GM12878 (cell line): ENCODE measurements around the gene RMC1. TPM values are rescaled to one million over a fixed set of nuclear protein-coding genes. Genes with fewer than 3 reads are reported as not detected.

Experiments
- ATAC-seq: fragments of 200-7000 bp; cut with Tn5 transposase; 3 replicates; pipeline ENCODE4 v1.9.1; 2020; ENCODE audit warnings: mild to moderate bottlenecking, moderate library complexity
- BruUV-seq: library from RNA; stranded (reverse); fragments of 400-500 nt; replicated peaks from 2 replicates; lab custom pipeline; 2021; lab: Mats Ljungman, UMichigan
- CTCF ChIA-PET: fragments of 300-600 bp; sonication (Branson Sonifier 250); formaldehyde crosslinking; extraction: SDS; loops from one replicate; lab custom pipeline; 2021; ENCODE audit warnings: inconsistent platforms; lab: Yijun Ruan, JAX
- POLR2A ChIA-PET: fragments of 350-600 bp; formaldehyde crosslinking; extraction: SDS; loops from one replicate; lab custom pipeline; 2021; ENCODE audit warnings: inconsistent platforms; lab: Charles Lee
- RAD21 ChIA-PET: fragments of 300-600 bp; sonication (Branson Sonifier 250); formaldehyde crosslinking; loops from one replicate; lab custom pipeline; 2023; ENCODE audit warnings: antibody characterized with exemption; ENCODE audit not compliant: unreplicated experiment; lab: Charles Lee
- SMC1A ChIA-PET: fragments of 300-600 bp; sonication (Branson Sonifier 250); formaldehyde crosslinking; loops from one replicate; lab custom pipeline; 2023; ENCODE audit not compliant: unreplicated experiment, uncharacterized antibody; lab: Charles Lee
- DNase-seq: peaks from one replicate; pipeline ENCODE4 v3.0.0-alpha.2; 2011; ENCODE audit warnings: low read depth, low spot score
- FAIRE-seq: peaks from 3 replicates; lab custom pipeline; 2011; peaks lifted over from hg19 to GRCh38; lab: Jason Lieb, UNC
- H2AFZ ChIP-seq: 2 replicates; pipeline ENCODE4 v1.6.0; 2011; ENCODE audit warnings: low read depth, low read length, control low read depth; ENCODE audit not compliant: control insufficient read depth
- H3K27ac ChIP-seq: 2 replicates; pipeline ENCODE4 v1.5.1; 2011; ENCODE audit warnings: control low read depth; ENCODE audit not compliant: control insufficient read depth, insufficient read depth
- H3K27me3 ChIP-seq, 2 experiments: replicated peaks in 1 of 2; 2 replicates each; pipeline versions ENCODE4 v1.6.0 to v1.6.1; 2011; ENCODE audit warnings: low read length in 1 of 2; ENCODE audit not compliant: control insufficient read depth in 2 of 2, insufficient read depth in 2 of 2
- H3K36me3 ChIP-seq, 2 experiments: 2 replicates each; pipeline ENCODE4 v1.5.1; 2011; ENCODE audit warnings: low read length in 1 of 2; ENCODE audit not compliant: control insufficient read depth in 2 of 2, insufficient read depth in 2 of 2
- H3K4me1 ChIP-seq: 2 replicates; pipeline ENCODE4 v1.6.1; 2011; ENCODE audit warnings: mild to moderate bottlenecking, low read length, moderate library complexity, mixed read lengths; ENCODE audit not compliant: control insufficient read depth, insufficient read depth
- H3K4me2 ChIP-seq: 2 replicates; pipeline ENCODE4 v1.6.0; 2011; ENCODE audit warnings: control low read depth; ENCODE audit not compliant: control insufficient read depth, insufficient read depth
- H3K4me3 ChIP-seq: fragments of 200-600 bp; sonication (generic); 2 replicates; pipeline ENCODE4 v1.5.1; 2016
- H3K79me2 ChIP-seq: 2 replicates; pipeline ENCODE4 v1.6.0; 2011; ENCODE audit warnings: low read length; ENCODE audit not compliant: control insufficient read depth, insufficient read depth
- H3K9ac ChIP-seq: 2 replicates; pipeline ENCODE4 v1.8.0; 2011; ENCODE audit warnings: low read length, control low read depth, mixed read lengths; ENCODE audit not compliant: control insufficient read depth, insufficient read depth
- H3K9me3 ChIP-seq: replicated peaks from 3 replicates; pipeline ENCODE4 v1.5.1; 2011; ENCODE audit warnings: mild to moderate bottlenecking, low read length; ENCODE audit not compliant: control insufficient read depth, insufficient read depth
- H4K20me1 ChIP-seq: 2 replicates; pipeline ENCODE4 v1.6.0; 2011; ENCODE audit not compliant: control insufficient read depth, insufficient read depth
- ATF7 ChIP-seq: fragments of 450-650 bp; IDR thresholded peaks from 2 replicates; pipeline ENCODE4 v1.6.1; 2016; ENCODE audit warnings: low read depth, mild to moderate bottlenecking
- CEBPB ChIP-seq, 2 experiments: fragments of 150-350 bp in 1 of 2; IDR thresholded peaks; 2 replicates each; pipeline ENCODE4 v1.6.1; 2012 to 2014; ENCODE audit warnings: low read depth in 2 of 2, low read length in 2 of 2, borderline replicate concordance in 1 of 2, inconsistent platforms in 1 of 2
- CHD4 ChIP-seq: fragments of 200-600 bp; sonication (generic); IDR thresholded peaks from 2 replicates; pipeline ENCODE4 v1.6.1; 2016; ENCODE audit warnings: mild to moderate bottlenecking
- ESRRA ChIP-seq: IDR thresholded peaks from 2 replicates; pipeline ENCODE4 v1.6.1; 2012; ENCODE audit warnings: mild to moderate bottlenecking, low read length, improper control_type of control experiment
- IRF3 ChIP-seq: fragments of 450-650 bp; IDR thresholded peaks from 2 replicates; pipeline ENCODE4 v1.6.1; 2014; ENCODE audit warnings: mild to moderate bottlenecking
- IRF4 ChIP-seq: IDR thresholded peaks from 2 replicates; pipeline ENCODE4 v1.6.1; 2011; ENCODE audit warnings: low read depth, low read length
- NFXL1 ChIP-seq: fragments of 450-650 bp; IDR thresholded peaks from 2 replicates; pipeline ENCODE4 v1.6.1; 2017; ENCODE audit warnings: antibody characterized with exemption, mild to moderate bottlenecking, borderline replicate concordance
- POU2F2 ChIP-seq: IDR thresholded peaks from 3 replicates; pipeline ENCODE4 v1.6.1; 2011; ENCODE audit warnings: low read depth, mild to moderate bottlenecking, low read length, borderline replicate concordance
- RELA ChIP-seq: fragments of 450-650 bp; IDR thresholded peaks from 2 replicates; pipeline ENCODE4 v1.8.0; 2014; ENCODE audit warnings: borderline replicate concordance; ENCODE audit not compliant: partially characterized antibody
- SREBF2 ChIP-seq: IDR thresholded peaks from 2 replicates; pipeline ENCODE4 v1.6.1; 2012; ENCODE audit warnings: mild to moderate bottlenecking, low read length
- SUPT20H ChIP-seq: IDR thresholded peaks from 2 replicates; pipeline ENCODE4 v1.6.1; 2011; ENCODE audit warnings: low read depth, mild to moderate bottlenecking, low read length, moderate library complexity, borderline replicate concordance; ENCODE audit not compliant: control insufficient read depth
- TAF1 ChIP-seq: IDR thresholded peaks from 2 replicates; pipeline ENCODE4 v1.6.1; 2011; ENCODE audit warnings: mild to moderate bottlenecking, low read depth, low read length, borderline replicate concordance
- TCF12 ChIP-seq: IDR thresholded peaks from 2 replicates; pipeline ENCODE4 v1.6.1; 2011; ENCODE audit warnings: low read depth, mild to moderate bottlenecking, low read length
- ZNF384 ChIP-seq: IDR thresholded peaks from 2 replicates; pipeline ENCODE4 v1.6.1; 2012; ENCODE audit warnings: low read depth, mild to moderate bottlenecking, low read length, improper control_type of control experiment, borderline replicate concordance
- WGBS: methylation state at CpG from one replicate; pipeline ENCODE4 v1.1.6; 2016; ENCODE audit warnings: low lambda C conversion rate; ENCODE audit not compliant: insufficient replicate concordance, insufficient coverage; ENCODE audit errors: missing lambda C conversion rate; 5-methylcytosine and 5-hydroxymethylcytosine counted together
- in situ Hi-C: fragments of 300-500 bp; cut with MboI; formaldehyde crosslinking; loops from 9 replicates; pipeline ENCODE4 v1.14.3; 2018; ENCODE audit warnings: mixed read lengths
- intact Hi-C: fragments of 100-400 bp; cut with micrococcal nuclease; formaldehyde crosslinking; loops from one replicate; pipeline ENCODE4 v1.14.2; 2022; ENCODE audit not compliant: unreplicated experiment
- polyA plus RNA-seq, 11 experiments: library from polyadenylated mRNA; depleted of rRNA in 4 of 11; unstranded in 6 of 11; stranded (reverse) in 5 of 11; fragments of >200 nt; fragmentation: Nextera tagmentation in 4 of 11; fragmentation: Illumina TruSeq in 1 of 11; extraction: Ambion mirVana in 4 of 11; extraction: Trizol in 1 of 11; gene quantifications; 1 replicate in 1 of 11; 2 replicates in 10 of 11; pipeline versions ENCODE4 v1.2.1 to v1.2.3, GENCODE V29; 2011 to 2016; ENCODE audit warnings: inconsistent platforms in 2 of 11, missing spikeins in 2 of 11, low read depth in 1 of 11
- total RNA-seq, 4 experiments: library from RNA; depleted of rRNA in 3 of 4; stranded (reverse); fragments of >200 nt in 3 of 4; fragmentation: Illumina TruSeq in 1 of 4; extraction: Trizol in 1 of 4; gene quantifications; 2 replicates each; pipeline versions ENCODE4 v1.2.1 to v1.2.3, GENCODE V29; 2013 to 2021
- TF ChIP-seq, protein P1 (sequence below): fragments of 450-650 bp; IDR thresholded peaks from 2 replicates; pipeline ENCODE4 v1.6.1; 2016; ENCODE audit warnings: mild to moderate bottlenecking, moderate library complexity, borderline replicate concordance

RMC1 gene
- total and polyA plus RNA-seq, 10 of the 15 experiments (the other 5 are each of a cell fraction or from before 2014, with no cell fraction given), result 8.4 to 57.6 (median 42.5) TPM

DNA sequence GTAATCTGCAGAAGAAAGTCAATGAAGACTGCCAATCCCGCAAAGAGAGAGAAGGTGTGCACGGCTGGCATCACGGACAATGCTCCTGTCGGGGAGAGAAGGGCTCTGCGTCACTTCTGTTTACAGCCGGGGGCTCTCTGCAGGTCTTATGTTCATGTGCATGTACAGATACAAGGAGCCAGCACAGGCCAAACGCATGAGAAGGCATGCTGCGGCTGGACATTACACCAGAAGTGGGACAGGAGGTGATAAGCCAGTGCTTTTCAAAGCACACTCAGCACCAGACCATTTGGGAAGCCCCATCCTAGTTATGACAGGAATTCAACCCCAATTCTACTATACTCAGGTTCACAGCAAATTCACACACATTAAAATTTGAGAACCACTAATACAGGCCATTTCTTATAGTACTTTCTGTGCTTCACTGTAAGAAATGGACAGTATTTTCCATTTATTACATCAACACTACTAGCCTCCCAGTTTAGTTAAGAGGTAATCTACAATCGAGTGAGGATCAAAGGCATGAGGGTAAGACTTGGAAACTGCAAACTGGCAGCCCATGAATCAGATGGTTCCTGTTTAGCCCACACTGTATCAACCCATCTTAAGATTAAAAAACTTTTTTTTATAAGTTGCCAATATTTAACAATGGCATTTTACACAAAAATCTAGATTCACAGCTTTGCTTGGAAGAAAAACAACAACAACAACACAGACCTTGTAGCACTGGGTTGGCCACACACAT, 38.2 kb downstream of the RMC1 start (continued):
- TF ChIP-seq, protein P1, sequence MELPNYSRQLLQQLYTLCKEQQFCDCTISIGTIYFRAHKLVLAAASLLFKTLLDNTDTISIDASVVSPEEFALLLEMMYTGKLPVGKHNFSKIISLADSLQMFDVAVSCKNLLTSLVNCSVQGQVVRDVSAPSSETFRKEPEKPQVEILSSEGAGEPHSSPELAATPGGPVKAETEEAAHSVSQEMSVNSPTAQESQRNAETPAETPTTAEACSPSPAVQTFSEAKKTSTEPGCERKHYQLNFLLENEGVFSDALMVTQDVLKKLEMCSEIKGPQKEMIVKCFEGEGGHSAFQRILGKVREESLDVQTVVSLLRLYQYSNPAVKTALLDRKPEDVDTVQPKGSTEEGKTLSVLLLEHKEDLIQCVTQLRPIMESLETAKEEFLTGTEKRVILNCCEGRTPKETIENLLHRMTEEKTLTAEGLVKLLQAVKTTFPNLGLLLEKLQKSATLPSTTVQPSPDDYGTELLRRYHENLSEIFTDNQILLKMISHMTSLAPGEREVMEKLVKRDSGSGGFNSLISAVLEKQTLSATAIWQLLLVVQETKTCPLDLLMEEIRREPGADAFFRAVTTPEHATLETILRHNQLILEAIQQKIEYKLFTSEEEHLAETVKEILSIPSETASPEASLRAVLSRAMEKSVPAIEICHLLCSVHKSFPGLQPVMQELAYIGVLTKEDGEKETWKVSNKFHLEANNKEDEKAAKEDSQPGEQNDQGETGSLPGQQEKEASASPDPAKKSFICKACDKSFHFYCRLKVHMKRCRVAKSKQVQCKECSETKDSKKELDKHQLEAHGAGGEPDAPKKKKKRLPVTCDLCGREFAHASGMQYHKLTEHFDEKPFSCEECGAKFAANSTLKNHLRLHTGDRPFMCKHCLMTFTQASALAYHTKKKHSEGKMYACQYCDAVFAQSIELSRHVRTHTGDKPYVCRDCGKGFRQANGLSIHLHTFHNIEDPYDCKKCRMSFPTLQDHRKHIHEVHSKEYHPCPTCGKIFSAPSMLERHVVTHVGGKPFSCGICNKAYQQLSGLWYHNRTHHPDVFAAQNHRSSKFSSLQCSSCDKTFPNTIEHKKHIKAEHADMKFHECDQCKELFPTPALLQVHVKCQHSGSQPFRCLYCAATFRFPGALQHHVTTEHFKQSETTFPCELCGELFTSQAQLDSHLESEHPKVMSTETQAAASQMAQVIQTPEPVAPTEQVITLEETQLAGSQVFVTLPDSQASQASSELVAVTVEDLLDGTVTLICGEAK, result no peak
- no peak for TF ChIP-seq ZNF384

- 100% methylated on average over 2 of the region's 2 CpGs for WGBS
- H3K4me3 ChIP-seq, result no peak overlapping the region
- ATAC-seq, result no peak
- TF ChIP-seq IRF4 (no peak), TAF1 (no peak), ATF7 (no peak), RELA (no peak), POU2F2 (no peak), CEBPB (IDR thresholded peaks at IDR 0.05; ENCODE audit: borderline replicate concordance in 1 of 2, low read depth in 2 of 2, low read length in 2 of 2) (no peak), SREBF2 (no peak), ESRRA (no peak), TCF12 (no peak), CHD4 (no peak), SUPT20H (no peak), IRF3 (no peak), NFXL1 (no peak)
- peaks cover 31% of the 10 kb centered on the region for H3K4me1 ChIP-seq
- intact Hi-C loops, result loop anchor here (5.0 kb wide), 1 partner anchor 40 kb away; no protein-coding TSS in a partner anchor
- DNase-seq, result no peak
- peaks cover 23 to 25% of the 10 kb centered on the region in 2 experiments; a peak in 3 of 4 replicates for H3K36me3 ChIP-seq
- no peak for FAIRE-seq
- CTCF ChIA-PET, result interaction anchor here (0.6 to 2.4 kb wide), 6 partner anchors 14 to 161 kb away, joined by 3 to 10 read pairs (median 4); no protein-coding TSS in a partner anchor
- SMC1A ChIA-PET, result interaction anchor here (0.7 to 2.6 kb wide), 5 partner anchors 9 to 742 kb away, joined by 3 to 11 read pairs (median 5); no protein-coding TSS in a partner anchor
- H3K79me2 ChIP-seq, result no peaks in the 10 kb centered on the region
- H3K27ac ChIP-seq, result no peak overlapping the region
- no peak overlapping the region for H3K4me2 ChIP-seq
- H2AFZ ChIP-seq, result no peak overlapping the region
- no peaks in the 10 kb centered on the region for H4K20me1 ChIP-seq
- BruUV-seq, result no TSS peak
- POLR2A ChIA-PET, result interaction anchor here (0.7 to 1.0 kb wide), 2 partner anchors 12 to 734 kb away, joined by 3 to 5 read pairs; no protein-coding TSS in a partner anchor
- RAD21 ChIA-PET, result no interaction called here
- in situ Hi-C loops, result no loop called here
- H3K27me3 ChIP-seq, result no peaks in the 10 kb centered on the region
- no peak overlapping the region for H3K9ac ChIP-seq
- H3K9me3 ChIP-seq, result no peaks in the 10 kb centered on the region
These were observed 39.1 kb downstream of the RMC1 start for GRCh38 chr18:23542461-23542860.
